ENCODE data around the gene MICOS13.
"Not testable (repeated sequence)": the region's sequence is repeated elsewhere in the genome, so short reads cannot be mapped to it uniquely, and the experiment has no call there.

Gene MICOS13

GRCh38 chr19:5680437-5681368 lies at the start of gene MICOS13, which contains the start of gene HSD11B1L:
Gene MICOS13, minus strand, starts transcription at chr19:5680516. Its CDS starts 30 bp downstream, at chr19:5680486.
Gene HSD11B1L, plus strand, starts transcription at chr19:5681027. Its CDS starts 3,806 bp downstream, at chr19:5684833.
- FAIRE-seq = peak; percentile 93
- DNase-seq (ENCODE audit: low spot score) = peak; percentile 97

GRCh38 chr19:5727453-5728050 lies 47.2 kb upstream of the MICOS13 start:
- FAIRE-seq = no peak
- DNase-seq (ENCODE audit: low spot score) = no peak

- DNase-seq (ENCODE audit: low spot score) = peak; percentile 97
- peak; percentile 86 for FAIRE-seq
Observed at GRCh38 chr19:5719961-5720790, 39.9 kb upstream of the MICOS13 start, which contains the start of the genes CATSPERD and LONP1. Gene CATSPERD, plus strand, starts transcription at chr19:5720637. Its CDS starts 101 bp downstream, at chr19:5720738. Gene LONP1, minus strand, starts transcription at chr19:5720146. Its CDS starts 14 bp downstream, at chr19:5720132.

DNA sequence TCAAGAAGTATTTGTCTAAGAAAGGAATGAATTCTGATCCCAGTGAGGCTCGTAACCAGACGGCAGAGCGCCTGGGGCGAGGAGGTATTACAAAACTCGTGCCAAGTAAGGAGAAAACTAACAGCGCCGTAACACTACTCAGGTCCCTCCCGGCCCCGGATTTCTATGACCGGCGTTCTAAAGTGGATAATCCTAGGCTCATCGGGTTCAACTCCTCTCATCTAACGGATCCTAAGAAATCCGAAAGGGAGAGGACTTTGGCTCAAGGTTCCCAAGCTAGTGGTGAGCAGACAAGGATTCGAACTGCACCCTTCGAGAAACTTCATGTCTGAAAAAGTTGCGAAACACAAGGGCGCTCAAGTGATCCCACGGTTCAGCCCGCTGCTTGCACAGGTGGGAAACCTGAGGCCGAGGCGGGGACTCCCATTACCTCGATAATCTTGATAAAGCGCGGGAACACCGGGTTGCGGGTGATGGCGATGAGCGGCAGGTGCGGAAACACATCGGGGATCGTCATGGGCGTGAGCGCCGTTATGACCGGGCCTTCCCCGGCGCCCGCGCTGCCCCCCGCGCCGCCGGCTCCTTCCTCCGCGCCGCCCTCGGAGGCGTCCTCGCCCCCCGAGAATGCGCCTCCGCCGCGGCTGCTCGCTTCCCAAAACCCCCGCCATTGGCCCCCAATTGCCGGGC lies 39.1 kb upstream of the MICOS13 start:
- FAIRE-seq = no peak

GRCh38 chr19:5718579-5719273 lies 38.4 kb upstream of the MICOS13 start:
- DNase-seq (ENCODE audit: low spot score) (peak; percentile 84), FAIRE-seq (peak; percentile 59)

More for the DNA sequence above, 39.1 kb upstream of the MICOS13 start:
- no peak for DNase-seq (ENCODE audit: low spot score)

- DNase-seq (ENCODE audit: low spot score) (peak; percentile 49), FAIRE-seq (no peak)
Observed at GRCh38 chr19:5718037-5718578, 37.8 kb upstream of the MICOS13 start.

- FAIRE-seq (no peak), DNase-seq (ENCODE audit: low spot score) (no peak)
Observed at GRCh38 chr19:5717215-5717935, 37.1 kb upstream of the MICOS13 start.

- no peak for FAIRE-seq
Observed at GRCh38 chr19:5714816-5715215, 34.5 kb upstream of the MICOS13 start.

DNA sequence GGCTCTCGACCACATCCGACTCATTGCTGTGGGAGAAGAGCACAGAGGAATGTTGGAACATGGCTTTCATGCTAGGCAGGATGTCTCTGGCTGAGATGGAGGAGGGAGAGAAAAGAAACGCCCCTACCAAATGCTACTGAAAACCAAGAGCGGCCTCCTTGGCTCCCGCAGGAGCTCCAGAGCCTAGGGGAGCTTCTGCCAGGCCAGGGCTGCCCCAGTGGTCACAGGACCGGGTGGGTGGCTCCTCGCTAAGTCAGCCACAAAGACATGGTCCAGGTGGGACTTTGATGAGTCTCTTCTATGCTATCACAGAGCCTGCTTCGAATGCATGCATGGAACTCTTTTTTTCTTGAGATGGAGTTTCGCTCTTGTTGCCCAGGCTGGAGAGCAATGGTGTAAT lies 32.9 kb upstream of the MICOS13 start:
- DNase-seq (ENCODE audit: low spot score) = no peak
- FAIRE-seq = no peak

More at GRCh38 chr19:5714816-5715215, 34.5 kb upstream of the MICOS13 start:
- no peak for DNase-seq (ENCODE audit: low spot score)

DNA sequence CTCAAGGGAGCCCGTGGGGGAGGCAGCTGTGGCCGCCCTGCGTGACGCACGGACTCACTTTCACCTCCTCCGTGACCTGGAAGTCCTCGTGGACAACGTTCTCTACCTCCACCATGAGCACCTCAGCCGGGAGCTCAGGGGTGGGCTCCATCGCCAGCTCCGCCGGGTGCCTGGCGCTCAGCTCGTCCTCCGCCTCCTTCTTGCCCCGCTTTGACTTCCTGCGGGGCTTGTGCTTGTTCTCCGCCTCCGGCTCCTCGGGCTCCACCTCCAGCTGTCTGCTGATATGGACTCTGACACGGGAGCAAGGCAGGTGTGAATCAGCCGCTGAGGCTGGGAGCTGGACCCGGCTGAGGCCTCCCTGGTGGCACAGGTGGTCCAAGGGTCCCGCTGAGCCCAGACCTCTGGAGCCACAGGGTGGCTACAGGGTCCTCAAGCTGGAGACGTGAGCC lies 31.4 kb upstream of the MICOS13 start:
- FAIRE-seq (no peak), DNase-seq (ENCODE audit: low spot score) (no peak)

- FAIRE-seq = no peak
- no peak for DNase-seq (ENCODE audit: low spot score)
Observed at GRCh38 chr19:5711025-5711424, 30.7 kb upstream of the MICOS13 start.

GRCh38 chr19:5707576-5708575 lies 27.6 kb upstream of the MICOS13 start:
- DNase-seq (ENCODE audit: low spot score) (no peak), FAIRE-seq (no peak)

- FAIRE-seq (no peak), DNase-seq (ENCODE audit: low spot score) (no peak)
Observed at GRCh38 chr19:5706876-5707573, 26.7 kb upstream of the MICOS13 start.

DNA sequence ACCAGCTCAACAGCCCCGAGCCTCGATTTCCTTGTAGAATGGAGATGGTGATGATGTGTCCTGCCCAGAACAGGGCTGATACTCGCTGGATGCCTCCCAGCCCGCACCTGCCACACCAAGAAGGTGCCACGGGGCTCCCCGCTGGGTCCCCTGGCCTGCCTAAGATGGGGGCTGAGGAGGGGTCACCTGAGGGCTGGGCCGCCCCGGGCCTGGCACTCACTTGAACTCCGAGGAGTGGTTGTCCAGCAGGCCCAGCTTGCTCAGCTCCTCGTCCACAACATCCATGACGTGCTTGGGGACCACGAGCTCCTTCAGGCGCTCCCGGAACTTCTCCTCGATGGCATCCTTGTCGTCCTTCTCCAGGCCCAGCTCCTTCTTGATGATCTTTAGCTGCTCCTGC lies 25.2 kb upstream of the MICOS13 start:
- DNase-seq (ENCODE audit: low spot score) (no peak), FAIRE-seq (no peak)

GRCh38 chr19:5703819-5704818 lies 23.8 kb upstream of the MICOS13 start:
- no peak for FAIRE-seq
- DNase-seq (ENCODE audit: low spot score) = no peak

DNA sequence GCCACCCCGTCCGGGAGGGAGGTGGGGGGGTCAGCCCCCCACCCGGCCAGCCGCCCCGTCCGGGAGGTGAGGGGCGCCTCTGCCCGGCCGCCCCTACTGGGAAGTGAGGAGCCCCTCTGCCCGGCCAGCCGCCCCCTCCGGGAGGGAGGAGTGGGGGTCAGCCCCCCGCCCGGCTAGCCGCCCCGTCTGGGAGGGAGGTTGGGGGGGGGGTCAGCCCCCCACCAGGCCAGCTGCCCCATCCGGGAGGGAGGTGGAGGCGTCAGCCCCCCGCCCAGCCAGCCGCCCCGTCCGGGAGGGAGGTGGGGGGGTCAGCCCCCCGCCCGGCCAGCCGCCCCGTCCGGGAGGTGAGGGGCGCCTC lies 21.7 kb upstream of the MICOS13 start:
- not testable (repeated sequence) for FAIRE-seq

More for the DNA sequence above, 21.7 kb upstream of the MICOS13 start:
- not testable (repeated sequence) for DNase-seq (ENCODE audit: low spot score)

Measured in RCC 7860 (cell line).